Liver (tissue), 9 donors: ENCODE measurements around the gene OR11H7. TPM values are rescaled to one million over a fixed set of nuclear protein-coding genes. Genes with fewer than 3 reads are reported as not detected.

Source experiments
- DNase-seq: peaks from one replicate; pipeline ENCODE4 v3.0.0-alpha.2; 2017; ENCODE audit warnings: low spot score
- H3K27ac ChIP-seq, 2 donors: one replicate each; pipeline ENCODE4 v1.7.0; 2013; ENCODE audit warnings: inconsistent platforms in 2 of 2, low read length in 2 of 2, control low read depth in 1 of 2, low read depth in 1 of 2, mild to moderate bottlenecking in 1 of 2
- H3K27me3 ChIP-seq, 4 donors: one replicate each; pipeline versions ENCODE4 v1.6.1 to v1.7.0; 2013; ENCODE audit warnings: low read length in 3 of 4, inconsistent platforms in 1 of 4, mild to moderate bottlenecking in 1 of 4, moderate library complexity in 1 of 4; ENCODE audit not compliant: control insufficient read depth in 4 of 4, insufficient read depth in 4 of 4
- H3K36me3 ChIP-seq, 4 donors: one replicate each; pipeline versions ENCODE4 v1.6.1 to v1.7.0; 2013; ENCODE audit warnings: low read length in 3 of 4, mild to moderate bottlenecking in 3 of 4, low read depth in 1 of 4, moderate library complexity in 1 of 4; ENCODE audit not compliant: control insufficient read depth in 4 of 4, insufficient read depth in 3 of 4
- H3K4me1 ChIP-seq, 4 donors: one replicate each; pipeline versions ENCODE4 v1.6.1 to v1.7.0; 2013; ENCODE audit warnings: low read length in 3 of 4, mild to moderate bottlenecking in 3 of 4, moderate library complexity in 1 of 4; ENCODE audit not compliant: control insufficient read depth in 4 of 4, insufficient read depth in 4 of 4
- H3K4me3 ChIP-seq, 3 donors: one replicate each; pipeline versions ENCODE4 v1.6.1 to v1.7.0; 2013; ENCODE audit warnings: low read length in 3 of 3, control low read depth in 1 of 3, low read depth in 1 of 3, mild to moderate bottlenecking in 1 of 3
- H3K9ac ChIP-seq, 2 donors: one replicate each; pipeline ENCODE4 v1.7.0; 2013; ENCODE audit warnings: low read length in 2 of 2, mild to moderate bottlenecking in 2 of 2, moderate library complexity in 2 of 2, control low read depth in 1 of 2, low read depth in 1 of 2
- H3K9me3 ChIP-seq, 4 donors: one replicate each; pipeline versions ENCODE4 v1.6.1 to v1.7.0; 2013; ENCODE audit warnings: low read length in 3 of 4; ENCODE audit not compliant: control insufficient read depth in 4 of 4
- ATF3 ChIP-seq: IDR thresholded peaks from 2 replicates; pipeline ENCODE4 v1.6.1; 2016; ENCODE audit warnings: antibody characterized with exemption
- EGR1 ChIP-seq, 2 donors: IDR thresholded peaks; 2 replicates each; pipeline ENCODE4 v1.6.1; 2016 to 2018; ENCODE audit warnings: antibody characterized with exemption in 2 of 2, low read depth in 2 of 2
- FOXA1 ChIP-seq: IDR thresholded peaks from 2 replicates; pipeline ENCODE4 v1.6.1; 2016; ENCODE audit warnings: antibody characterized with exemption
- FOXA2 ChIP-seq: IDR thresholded peaks from 2 replicates; pipeline ENCODE4 v1.6.1; 2016; ENCODE audit warnings: antibody characterized with exemption
- GABPA ChIP-seq, 2 donors: IDR thresholded peaks in 1 of 2; conservative IDR thresholded peaks in 1 of 2; 2 replicates each; pipeline ENCODE4 v1.6.1; 2016; ENCODE audit warnings: antibody characterized with exemption in 2 of 2, mild to moderate bottlenecking in 1 of 2, moderate library complexity in 1 of 2
- HNF4A ChIP-seq, 2 donors: conservative IDR thresholded peaks; 2 replicates each; pipeline ENCODE4 v1.6.1; 2016; ENCODE audit warnings: antibody characterized with exemption in 2 of 2, mild to moderate bottlenecking in 2 of 2
- HNF4G ChIP-seq: IDR thresholded peaks from 2 replicates; pipeline ENCODE4 v1.6.1; 2016; ENCODE audit warnings: antibody characterized with exemption
- JUND ChIP-seq, 2 donors: IDR thresholded peaks; 2 replicates each; pipeline ENCODE4 v1.6.1; 2016; ENCODE audit warnings: antibody characterized with exemption in 2 of 2
- NR2F2 ChIP-seq: IDR thresholded peaks from 2 replicates; pipeline ENCODE4 v1.6.1; 2016; ENCODE audit warnings: antibody characterized with exemption
- RXRA ChIP-seq, 2 donors: IDR thresholded peaks; 2 replicates each; pipeline ENCODE4 v1.6.1; 2017 to 2018; ENCODE audit warnings: antibody characterized with exemption in 2 of 2, mild to moderate bottlenecking in 1 of 2
- SP1 ChIP-seq: IDR thresholded peaks from 2 replicates; pipeline ENCODE4 v1.6.1; 2018; ENCODE audit warnings: antibody characterized with exemption, mild to moderate bottlenecking
- TAF1 ChIP-seq: conservative IDR thresholded peaks from 2 replicates; pipeline ENCODE4 v1.6.1; 2016; ENCODE audit warnings: antibody characterized with exemption, mild to moderate bottlenecking
- ZBTB33 ChIP-seq: IDR thresholded peaks from 2 replicates; pipeline ENCODE4 v1.6.1; 2016; ENCODE audit warnings: antibody characterized with exemption
- WGBS: extraction: QIAGEN DNeasy Blood & Tissue Kit; methylation state at CpG from one replicate; pipeline ENCODE4 v1.1.7; 2013; 5-methylcytosine and 5-hydroxymethylcytosine counted together
- polyA plus RNA-seq, 2 donors: library from polyadenylated mRNA; stranded (reverse) in 1 of 2; unstranded in 1 of 2; fragments of 200-250 nt in 1 of 2; fragments of >200 nt in 1 of 2; fragmentation: Nextera tagmentation in 1 of 2; extraction: Ambion mirVana in 1 of 2; gene quantifications; one replicate each; pipeline versions ENCODE4 v1.2.1 to v1.2.3, GENCODE V29; 2013 to 2015
- total RNA-seq, 2 donors: library from RNA; depleted of rRNA; stranded (reverse); fragments of >200 nt; gene quantifications; one replicate each; pipeline ENCODE4 v1.2.3, GENCODE V29; 2014
- TF ChIP-seq, protein P1 (sequence below): IDR thresholded peaks from 2 replicates; pipeline ENCODE4 v1.6.1; 2016; ENCODE audit warnings: antibody characterized with exemption
- TF ChIP-seq, protein P2 (sequence below): fragments of 150-350 bp; IDR thresholded peaks from 2 replicates; pipeline ENCODE4 v1.5.1; 2017; ENCODE audit warnings: improper control_type of control experiment, low read depth, low read length; ENCODE audit not compliant: missing input control
- donor health status: healthy.
- donor health status: healthy.
- donor health status: healthy.
- donor health status: healthy.
- donor health status: healthy.

The OR11H7 gene
- total and polyA plus RNA-seq, 4 donors: not detected

GRCh38 chr14:20179880-20180279 is 48.9 kb upstream of the OR11H7 start:
- no peak overlapping the region for H3K27ac ChIP-seq

DNA sequence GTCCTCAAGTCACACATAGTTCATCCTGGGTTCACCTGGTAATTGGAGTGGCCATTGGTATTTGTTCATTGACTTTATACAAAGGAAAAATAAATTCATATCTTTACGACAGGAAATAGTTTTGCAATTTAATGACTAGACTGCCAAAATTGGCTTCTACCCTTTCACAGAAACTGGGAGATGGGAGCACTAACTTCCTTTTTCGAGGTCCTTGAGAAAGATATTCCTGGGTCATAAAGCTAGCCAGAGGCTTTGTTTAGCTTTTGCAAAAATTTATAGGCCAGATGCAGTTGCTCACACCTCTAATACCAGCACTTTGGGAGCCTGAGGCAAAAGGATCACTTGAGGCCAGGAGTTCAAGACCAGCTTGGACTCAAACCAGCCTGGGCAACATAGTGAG is 48.3 kb upstream of the OR11H7 start:
- WGBS: 36% methylated on average over 2 of the region's 2 CpGs
- Histone ChIP-seq H3K9ac (no peak overlapping the region), H3K27me3 (no peaks in the 10 kb centered on the region), H3K9me3 (no peaks in the 10 kb centered on the region), H3K27ac (no peak overlapping the region), H3K36me3 (no peaks in the 10 kb centered on the region), H3K4me3 (no peak overlapping the region), H3K4me1 (no peaks in the 10 kb centered on the region)
- TF ChIP-seq HNF4A (conservative IDR thresholded peaks at IDR 0.05) (no peak), HNF4G (no peak), FOXA2 (no peak), EGR1 (IDR thresholded peaks at IDR 0.05; ENCODE audit: low read depth in 2 of 2) (no peak), RXRA (IDR thresholded peaks at IDR 0.05) (no peak), GABPA (IDR thresholded peaks at IDR 0.05 in 1 of 2, conservative IDR thresholded peaks at IDR 0.05 in 1 of 2) (no peak), SP1 (no peak), FOXA1 (no peak), TAF1 (no peak), ZBTB33 (no peak)
- TF ChIP-seq, protein P1, sequence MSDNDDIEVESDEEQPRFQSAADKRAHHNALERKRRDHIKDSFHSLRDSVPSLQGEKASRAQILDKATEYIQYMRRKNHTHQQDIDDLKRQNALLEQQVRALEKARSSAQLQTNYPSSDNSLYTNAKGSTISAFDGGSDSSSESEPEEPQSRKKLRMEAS: no peak
- no peak for DNase-seq

More at GRCh38 chr14:20179880-20180279, 48.9 kb upstream of the OR11H7 start:
- Histone ChIP-seq H3K27me3 (no peaks in the 10 kb centered on the region), H3K4me3 (no peak overlapping the region), H3K4me1 (no peaks in the 10 kb centered on the region), H3K9me3 (no peaks in the 10 kb centered on the region), H3K36me3 (no peaks in the 10 kb centered on the region), H3K9ac (no peak overlapping the region)
- no peak for DNase-seq
- WGBS: 57% methylated on average over 2 of the region's 2 CpGs
- TF ChIP-seq HNF4G: no peak
- no peak for TF ChIP-seq RXRA (IDR thresholded peaks at IDR 0.05)
- TF ChIP-seq, protein P1: no peak
- no peak for TF ChIP-seq ATF3
- no peak for TF ChIP-seq GABPA (IDR thresholded peaks at IDR 0.05 in 1 of 2, conservative IDR thresholded peaks at IDR 0.05 in 1 of 2)
- TF ChIP-seq, protein P2, sequence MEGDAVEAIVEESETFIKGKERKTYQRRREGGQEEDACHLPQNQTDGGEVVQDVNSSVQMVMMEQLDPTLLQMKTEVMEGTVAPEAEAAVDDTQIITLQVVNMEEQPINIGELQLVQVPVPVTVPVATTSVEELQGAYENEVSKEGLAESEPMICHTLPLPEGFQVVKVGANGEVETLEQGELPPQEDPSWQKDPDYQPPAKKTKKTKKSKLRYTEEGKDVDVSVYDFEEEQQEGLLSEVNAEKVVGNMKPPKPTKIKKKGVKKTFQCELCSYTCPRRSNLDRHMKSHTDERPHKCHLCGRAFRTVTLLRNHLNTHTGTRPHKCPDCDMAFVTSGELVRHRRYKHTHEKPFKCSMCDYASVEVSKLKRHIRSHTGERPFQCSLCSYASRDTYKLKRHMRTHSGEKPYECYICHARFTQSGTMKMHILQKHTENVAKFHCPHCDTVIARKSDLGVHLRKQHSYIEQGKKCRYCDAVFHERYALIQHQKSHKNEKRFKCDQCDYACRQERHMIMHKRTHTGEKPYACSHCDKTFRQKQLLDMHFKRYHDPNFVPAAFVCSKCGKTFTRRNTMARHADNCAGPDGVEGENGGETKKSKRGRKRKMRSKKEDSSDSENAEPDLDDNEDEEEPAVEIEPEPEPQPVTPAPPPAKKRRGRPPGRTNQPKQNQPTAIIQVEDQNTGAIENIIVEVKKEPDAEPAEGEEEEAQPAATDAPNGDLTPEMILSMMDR: no peak
- no peak for TF ChIP-seq NR2F2
- TF ChIP-seq FOXA2: no peak
- no peak for TF ChIP-seq JUND (IDR thresholded peaks at IDR 0.05)
- TF ChIP-seq HNF4A (conservative IDR thresholded peaks at IDR 0.05): no peak
